H9 (cell line): ENCODE measurements around the gene EXOC3L4. TPM values are rescaled to one million over a fixed set of nuclear protein-coding genes. Genes with fewer than 3 reads are reported as not detected.

Source experiments
- DNase-seq: peaks from one replicate; pipeline ENCODE4 v3.0.0-alpha.2; 2017
- H2AFZ ChIP-seq: one replicate; pipeline ENCODE4 v1.6.1; 2013; ENCODE audit warnings: mild to moderate bottlenecking, low read length, control low read depth, moderate library complexity
- H2AK5ac ChIP-seq: 2 replicates; pipeline ENCODE4 v1.6.1; 2013; ENCODE audit warnings: low read length, control low read depth, mixed read lengths; ENCODE audit not compliant: insufficient read length
- H2BK120ac ChIP-seq: one replicate; pipeline ENCODE4 v1.6.1; 2013; ENCODE audit warnings: low read depth, mild to moderate bottlenecking, low read length, control low read depth, inconsistent platforms; ENCODE audit not compliant: poor library complexity, severe bottlenecking
- H2BK12ac ChIP-seq: 2 replicates; pipeline ENCODE4 v1.6.1; 2013; ENCODE audit warnings: low read length, control low read depth, mixed read lengths, low read depth; ENCODE audit not compliant: insufficient read length
- H2BK15ac ChIP-seq: 2 replicates; pipeline ENCODE4 v1.6.1; 2013; ENCODE audit warnings: low read depth, low read length, control low read depth
- H2BK20ac ChIP-seq: one replicate; pipeline ENCODE4 v1.6.1; 2013; ENCODE audit warnings: low read depth, mild to moderate bottlenecking, low read length, control low read depth, inconsistent platforms; ENCODE audit not compliant: poor library complexity, severe bottlenecking
- H2BK5ac ChIP-seq: 2 replicates; pipeline ENCODE4 v1.6.1; 2013; ENCODE audit warnings: low read length, control low read depth, mixed read lengths; ENCODE audit not compliant: insufficient read length
- H3K14ac ChIP-seq: 2 replicates; pipeline ENCODE4 v1.6.1; 2013; ENCODE audit warnings: low read length, control low read depth; ENCODE audit not compliant: insufficient read depth
- H3K18ac ChIP-seq: 2 replicates; pipeline ENCODE4 v1.6.1; 2013; ENCODE audit warnings: low read depth, mild to moderate bottlenecking, mixed read lengths, low read length, control low read depth; ENCODE audit not compliant: insufficient read length
- H3K23ac ChIP-seq: 2 replicates; pipeline ENCODE4 v1.6.1; 2013; ENCODE audit warnings: low read length, control low read depth, mixed read lengths, low read depth; ENCODE audit not compliant: insufficient read length
- H3K23me2 ChIP-seq: 2 replicates; pipeline ENCODE4 v1.6.1; 2013; ENCODE audit warnings: low read depth, mild to moderate bottlenecking, mixed read lengths, low read length, control low read depth; ENCODE audit not compliant: insufficient read length, poor library complexity, severe bottlenecking
- H3K27ac ChIP-seq: 2 replicates; pipeline ENCODE4 v1.5.1; 2013; ENCODE audit warnings: low read length, control low read depth, mixed read lengths, low read depth; ENCODE audit not compliant: insufficient read length
- H3K27me3 ChIP-seq: 2 replicates; pipeline ENCODE4 v1.6.1; 2013; ENCODE audit warnings: low read length, control low read depth, inconsistent platforms; ENCODE audit not compliant: insufficient read depth
- H3K4ac ChIP-seq: 2 replicates; pipeline ENCODE4 v1.6.1; 2013; ENCODE audit warnings: low read depth, mild to moderate bottlenecking, control low read depth, inconsistent platforms, low read length, moderate library complexity
- H3K4me1 ChIP-seq: 2 replicates; pipeline ENCODE4 v1.6.1; 2013; ENCODE audit warnings: low read length, control low read depth, inconsistent platforms; ENCODE audit not compliant: insufficient read depth
- H3K4me2 ChIP-seq: 2 replicates; pipeline ENCODE4 v1.6.1; 2013; ENCODE audit warnings: low read length, control low read depth, mixed read lengths; ENCODE audit not compliant: insufficient read length, insufficient read depth
- H3K56ac ChIP-seq: 2 replicates; pipeline ENCODE4 v1.6.1; 2013; ENCODE audit warnings: low read depth, mild to moderate bottlenecking, mixed read lengths, low read length, control low read depth; ENCODE audit not compliant: insufficient read length
- H3K79me1 ChIP-seq: 2 replicates; pipeline ENCODE4 v1.6.1; 2013; ENCODE audit warnings: low read depth, mild to moderate bottlenecking, moderate library complexity, low read length, control low read depth, inconsistent platforms; ENCODE audit not compliant: insufficient read depth, poor library complexity, severe bottlenecking
- H3K79me2 ChIP-seq: 2 replicates; pipeline ENCODE4 v1.6.1; 2013; ENCODE audit warnings: low read length, control low read depth, inconsistent platforms; ENCODE audit not compliant: insufficient read depth
- H3K9ac ChIP-seq: 2 replicates; pipeline ENCODE4 v1.6.1; 2013; ENCODE audit warnings: low read length, control low read depth, mixed read lengths; ENCODE audit not compliant: insufficient read length; ENCODE audit errors: extremely low read depth
- H3K9me3 ChIP-seq: one replicate; pipeline ENCODE4 v1.6.1; 2013; ENCODE audit warnings: low read depth, low read length, inconsistent platforms; ENCODE audit not compliant: control insufficient read depth
- H3T11ph ChIP-seq: one replicate; pipeline ENCODE4 v1.6.1; 2013; ENCODE audit warnings: mild to moderate bottlenecking, low read length, control low read depth, inconsistent platforms
- H4K20me1 ChIP-seq: one replicate; pipeline ENCODE4 v1.6.1; 2013; ENCODE audit not compliant: control insufficient read depth, insufficient read length, insufficient read depth
- H4K5ac ChIP-seq: 2 replicates; pipeline ENCODE4 v1.6.1; 2013; ENCODE audit warnings: low read depth, mild to moderate bottlenecking, mixed read lengths, low read length, control low read depth; ENCODE audit not compliant: insufficient read length
- H4K8ac ChIP-seq: replicated peaks from 2 replicates; pipeline ENCODE4 v1.6.1; 2013; ENCODE audit warnings: low read length, control low read depth, mixed read lengths, low read depth; ENCODE audit not compliant: insufficient read length
- H4K91ac ChIP-seq: 2 replicates; pipeline ENCODE4 v1.6.1; 2013; ENCODE audit warnings: low read depth, mild to moderate bottlenecking, moderate library complexity, mixed read lengths, low read length, control low read depth; ENCODE audit not compliant: insufficient read length
- H3K27ac Mint-ChIP-seq, 3 experiments: 2 replicates in 2 of 3; 3 replicates in 1 of 3; pipeline ENCODE4 v1.8.0; 2020 to 2021; ENCODE audit warnings: mixed read lengths in 3 of 3, mild to moderate bottlenecking in 1 of 3, moderate library complexity in 1 of 3
- H3K27me3 Mint-ChIP-seq: 2 replicates; pipeline ENCODE4 v1.8.0; 2021; ENCODE audit warnings: low read depth, mild to moderate bottlenecking, moderate library complexity, mixed read lengths
- H3K36me3 Mint-ChIP-seq, 3 experiments: 2 replicates in 2 of 3; 3 replicates in 1 of 3; pipeline ENCODE4 v1.8.0; 2020 to 2021; ENCODE audit warnings: low read depth in 3 of 3, mixed read lengths in 3 of 3; ENCODE audit not compliant: insufficient read depth in 1 of 3
- H3K4me1 Mint-ChIP-seq, 2 experiments: 2 replicates each; pipeline ENCODE4 v1.8.0; 2020; ENCODE audit warnings: mixed read lengths in 2 of 2
- H3K4me3 Mint-ChIP-seq, 2 experiments: 2 replicates in 1 of 2; 3 replicates in 1 of 2; pipeline ENCODE4 v1.8.0; 2020 to 2021; ENCODE audit warnings: mild to moderate bottlenecking in 2 of 2, mixed read lengths in 2 of 2, moderate library complexity in 1 of 2
- H3K9me3 Mint-ChIP-seq, 2 experiments: 2 replicates in 1 of 2; 3 replicates in 1 of 2; pipeline ENCODE4 v1.8.0; 2020; ENCODE audit warnings: mild to moderate bottlenecking in 2 of 2, mixed read lengths in 2 of 2, moderate library complexity in 1 of 2
- WGBS: extraction: QIAGEN DNeasy Blood & Tissue Kit; methylation state at CpG from one replicate; pipeline ENCODE4 v1.1.7; 2013; ENCODE audit warnings: missing lambda C conversion rate, low lambda C conversion rate, mixed read lengths; ENCODE audit not compliant: insufficient read length; ENCODE audit errors: extremely low coverage; 5-methylcytosine and 5-hydroxymethylcytosine counted together
- total RNA-seq: library from RNA; stranded (reverse); gene quantifications from 2 replicates; pipeline ENCODE4 v1.2.1, GENCODE V29; 2021
- TF ChIP-seq, protein P1 (sequence below): fragments of 200-600 bp; sonication (generic); conservative IDR thresholded peaks from 3 replicates; pipeline ENCODE4 v1.8.0; 2021; ENCODE audit warnings: antibody characterized with exemption, mild to moderate bottlenecking

The EXOC3L4 gene
- total RNA-seq, 1 experiment from 2014 or later = 0.42 TPM

DNA sequence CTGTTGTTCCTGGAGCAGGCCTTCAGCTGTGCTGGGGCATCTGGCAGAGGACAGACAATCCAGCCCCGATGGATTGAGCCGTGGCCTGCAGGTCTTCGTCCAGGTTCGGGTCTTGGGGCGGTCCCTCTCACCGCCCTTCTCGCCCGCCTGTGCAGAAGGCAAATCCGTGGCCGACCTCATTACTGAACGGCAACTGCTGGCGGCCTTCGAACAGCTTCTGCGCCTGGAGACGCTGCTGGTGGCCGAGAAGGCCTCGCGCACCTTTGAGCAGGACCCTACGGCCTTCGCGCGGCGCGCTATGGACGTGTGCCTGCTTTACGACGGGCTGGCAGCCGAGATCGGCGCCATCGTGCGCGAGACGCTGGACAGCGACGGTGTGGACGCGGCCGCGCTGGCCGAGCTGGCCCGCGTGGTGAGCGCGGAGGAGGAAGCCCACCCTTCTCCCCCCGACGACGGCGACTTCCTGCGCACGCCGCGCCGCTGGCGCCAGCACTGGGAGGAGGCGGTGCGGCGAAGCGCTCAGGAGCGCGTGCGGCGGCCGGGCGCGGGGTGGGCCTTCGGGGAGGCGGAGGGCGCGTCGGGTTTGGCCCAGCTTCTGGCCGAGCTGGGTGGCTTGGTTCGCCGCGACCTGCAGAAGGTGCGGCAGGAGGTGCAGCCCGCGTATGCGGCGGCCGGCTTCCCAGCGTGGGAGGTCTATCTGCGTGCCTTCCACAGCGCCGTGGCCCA lies 7.6 kb downstream of the EXOC3L4 start:
- WGBS = no CpG with 5 or more reads among the region's 85 CpGs
- H3K27ac Mint-ChIP-seq = no peak overlapping the region
- no peaks in the 10 kb centered on the region for H3K4me1 ChIP-seq
- no peaks in the 10 kb centered on the region for H3K79me1 ChIP-seq
- no peak overlapping the region for H3K4me2 ChIP-seq
- no peaks in the 10 kb centered on the region; a peak in 1 of 7 replicates for H3K36me3 Mint-ChIP-seq
- H4K8ac ChIP-seq = no peak overlapping the region
- no peak overlapping the region for H2BK12ac ChIP-seq
- DNase-seq = no peak
- no peak overlapping the region for H2BK120ac ChIP-seq
- H3K14ac ChIP-seq = no peak overlapping the region
- no peak overlapping the region for H3K27ac ChIP-seq
- no peak overlapping the region for H3K4ac ChIP-seq
- H3K4me1 Mint-ChIP-seq = peaks cover 9 to 30% of the 10 kb centered on the region in 2 experiments
- TF ChIP-seq, protein P1, sequence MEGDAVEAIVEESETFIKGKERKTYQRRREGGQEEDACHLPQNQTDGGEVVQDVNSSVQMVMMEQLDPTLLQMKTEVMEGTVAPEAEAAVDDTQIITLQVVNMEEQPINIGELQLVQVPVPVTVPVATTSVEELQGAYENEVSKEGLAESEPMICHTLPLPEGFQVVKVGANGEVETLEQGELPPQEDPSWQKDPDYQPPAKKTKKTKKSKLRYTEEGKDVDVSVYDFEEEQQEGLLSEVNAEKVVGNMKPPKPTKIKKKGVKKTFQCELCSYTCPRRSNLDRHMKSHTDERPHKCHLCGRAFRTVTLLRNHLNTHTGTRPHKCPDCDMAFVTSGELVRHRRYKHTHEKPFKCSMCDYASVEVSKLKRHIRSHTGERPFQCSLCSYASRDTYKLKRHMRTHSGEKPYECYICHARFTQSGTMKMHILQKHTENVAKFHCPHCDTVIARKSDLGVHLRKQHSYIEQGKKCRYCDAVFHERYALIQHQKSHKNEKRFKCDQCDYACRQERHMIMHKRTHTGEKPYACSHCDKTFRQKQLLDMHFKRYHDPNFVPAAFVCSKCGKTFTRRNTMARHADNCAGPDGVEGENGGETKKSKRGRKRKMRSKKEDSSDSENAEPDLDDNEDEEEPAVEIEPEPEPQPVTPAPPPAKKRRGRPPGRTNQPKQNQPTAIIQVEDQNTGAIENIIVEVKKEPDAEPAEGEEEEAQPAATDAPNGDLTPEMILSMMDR = no peak
- H3K23me2 ChIP-seq = no peaks in the 10 kb centered on the region
- no peak overlapping the region for H4K5ac ChIP-seq
- no peaks in the 10 kb centered on the region for H3K79me2 ChIP-seq
- no peaks in the 10 kb centered on the region for H3K27me3 ChIP-seq
- no peak overlapping the region for H2BK20ac ChIP-seq
- H4K91ac ChIP-seq = no peak overlapping the region
- H2BK15ac ChIP-seq = no peak overlapping the region
- no peak overlapping the region for H2AK5ac ChIP-seq
- H3K23ac ChIP-seq = no peak overlapping the region
- no peaks in the 10 kb centered on the region for H3K9me3 ChIP-seq
- H3T11ph ChIP-seq = no peak overlapping the region
- H3K9ac ChIP-seq = no peak overlapping the region
- no peaks in the 10 kb centered on the region for H4K20me1 ChIP-seq
- no peak overlapping the region for H3K4me3 Mint-ChIP-seq
- H2BK5ac ChIP-seq = no peak overlapping the region
- H3K56ac ChIP-seq = no peak overlapping the region
- peaks cover 33% of the 10 kb centered on the region for H3K27me3 Mint-ChIP-seq
- no peak overlapping the region for H3K18ac ChIP-seq
- H2AFZ ChIP-seq = no peak overlapping the region
- no peaks in the 10 kb centered on the region for H3K9me3 Mint-ChIP-seq
